SW 1271 (cell line): Measurements from ENCODE around the gene PAEP.

Source experiments
- DNase-seq, 2 experiments: peaks; one replicate each; lab custom pipeline; 2025; lab: John Stamatoyannopoulos, UW

PAEP gene

DNA sequence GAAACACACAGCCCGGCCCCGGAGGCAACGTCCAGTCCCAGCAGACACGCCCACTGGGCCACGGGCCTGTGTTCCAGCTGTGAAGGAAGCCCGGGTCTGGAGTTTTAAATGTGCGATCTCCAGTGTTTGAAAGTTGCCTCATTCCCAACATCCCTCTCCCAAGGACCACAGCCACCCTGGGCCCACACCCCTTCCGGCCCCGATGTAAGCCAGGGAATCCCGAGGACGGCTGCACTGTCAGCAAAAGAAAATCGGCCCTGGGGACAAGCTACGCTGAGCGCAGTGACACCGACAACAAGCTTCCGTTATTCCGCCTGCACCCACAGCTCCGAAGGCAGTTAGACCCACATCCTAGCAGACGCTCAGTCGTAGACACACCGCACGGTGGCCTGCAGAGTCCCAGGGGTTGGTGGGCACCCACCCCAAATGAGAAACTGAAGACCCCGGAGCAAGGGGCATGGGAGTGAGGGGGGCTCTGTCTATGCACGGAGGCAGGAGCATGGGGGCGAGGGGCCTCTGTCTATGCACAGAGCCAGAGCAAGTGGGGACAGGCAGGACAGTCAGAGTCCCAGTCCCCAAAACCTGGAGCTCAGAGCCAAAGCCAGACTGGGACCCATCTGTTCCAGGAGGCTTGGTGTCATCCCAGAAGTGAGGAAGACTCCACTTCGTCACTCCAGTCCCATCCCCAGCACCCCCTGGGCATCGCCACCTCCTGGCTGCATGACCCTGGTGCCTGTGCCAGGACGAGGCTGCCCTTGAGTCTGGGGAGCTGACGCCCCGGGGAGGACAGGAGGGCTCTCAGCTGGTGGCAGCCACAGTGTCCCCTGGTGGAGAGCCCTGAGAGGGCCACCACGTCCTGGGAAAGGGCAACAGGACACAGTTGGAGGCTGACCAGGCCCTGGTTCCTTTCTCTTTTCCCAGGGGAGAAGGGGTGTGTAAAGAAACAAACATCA is 54.4 kb downstream of the PAEP start:
- DNase-seq: peak in 1 of 2 experiments; percentile 4
